ENCODE measurements around the gene SH3PXD2A.

Gene SH3PXD2A

DNA sequence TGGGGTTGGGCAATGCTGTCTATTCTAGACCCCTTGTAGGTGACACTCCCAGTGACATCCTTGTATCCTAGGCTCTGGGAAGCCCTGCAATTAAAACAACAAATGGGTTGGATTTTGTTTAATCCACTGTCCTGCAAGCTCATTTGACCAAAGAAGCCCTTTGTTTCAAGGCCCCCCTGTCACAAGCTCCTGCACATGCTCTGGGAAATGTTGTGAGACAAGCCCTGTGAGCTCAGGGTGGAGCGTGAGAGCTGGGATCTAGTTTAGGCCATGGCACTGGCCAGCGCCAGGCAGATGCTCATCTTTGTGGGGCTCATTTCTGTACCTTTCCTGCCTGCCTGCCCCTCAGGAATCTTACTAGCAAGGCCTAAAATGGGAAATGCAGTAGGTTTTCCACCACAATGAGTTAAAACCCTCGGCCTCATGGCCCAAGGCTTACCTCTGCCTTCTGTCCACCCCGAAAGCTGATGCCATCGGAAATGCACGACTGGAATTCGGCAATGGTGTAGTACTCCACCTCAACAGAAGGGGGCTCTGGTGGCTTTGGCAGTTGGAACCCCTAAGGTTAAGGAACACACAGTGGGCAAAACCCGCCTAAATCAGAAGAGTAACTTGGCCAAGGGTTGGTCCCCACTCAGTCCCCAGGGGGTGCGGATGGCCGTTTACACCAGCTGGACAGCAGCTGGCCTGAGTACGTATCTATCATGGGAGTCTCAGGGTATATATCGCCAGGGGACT is 249.8 kb downstream of the SH3PXD2A start:
- in situ Hi-C loops (cut with HindIII; ENCODE audit: low sequenced_read_pairs): loop anchor here (5.0 to 25.0 kb wide), 3 partner anchors 79 to 257 kb away; partner anchors contain the start of gene SH3PXD2A
- no peak for DNase-seq (ENCODE audit: low read depth)
- H3K4me3 ChIP-seq (ENCODE audit: low read depth, low read length): no peak overlapping the region
- TF ChIP-seq, protein P1, sequence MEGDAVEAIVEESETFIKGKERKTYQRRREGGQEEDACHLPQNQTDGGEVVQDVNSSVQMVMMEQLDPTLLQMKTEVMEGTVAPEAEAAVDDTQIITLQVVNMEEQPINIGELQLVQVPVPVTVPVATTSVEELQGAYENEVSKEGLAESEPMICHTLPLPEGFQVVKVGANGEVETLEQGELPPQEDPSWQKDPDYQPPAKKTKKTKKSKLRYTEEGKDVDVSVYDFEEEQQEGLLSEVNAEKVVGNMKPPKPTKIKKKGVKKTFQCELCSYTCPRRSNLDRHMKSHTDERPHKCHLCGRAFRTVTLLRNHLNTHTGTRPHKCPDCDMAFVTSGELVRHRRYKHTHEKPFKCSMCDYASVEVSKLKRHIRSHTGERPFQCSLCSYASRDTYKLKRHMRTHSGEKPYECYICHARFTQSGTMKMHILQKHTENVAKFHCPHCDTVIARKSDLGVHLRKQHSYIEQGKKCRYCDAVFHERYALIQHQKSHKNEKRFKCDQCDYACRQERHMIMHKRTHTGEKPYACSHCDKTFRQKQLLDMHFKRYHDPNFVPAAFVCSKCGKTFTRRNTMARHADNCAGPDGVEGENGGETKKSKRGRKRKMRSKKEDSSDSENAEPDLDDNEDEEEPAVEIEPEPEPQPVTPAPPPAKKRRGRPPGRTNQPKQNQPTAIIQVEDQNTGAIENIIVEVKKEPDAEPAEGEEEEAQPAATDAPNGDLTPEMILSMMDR (IDR thresholded peaks at IDR 0.05; ENCODE audit: low read depth, low read length, missing control alignments): peak; percentile 82

DNA sequence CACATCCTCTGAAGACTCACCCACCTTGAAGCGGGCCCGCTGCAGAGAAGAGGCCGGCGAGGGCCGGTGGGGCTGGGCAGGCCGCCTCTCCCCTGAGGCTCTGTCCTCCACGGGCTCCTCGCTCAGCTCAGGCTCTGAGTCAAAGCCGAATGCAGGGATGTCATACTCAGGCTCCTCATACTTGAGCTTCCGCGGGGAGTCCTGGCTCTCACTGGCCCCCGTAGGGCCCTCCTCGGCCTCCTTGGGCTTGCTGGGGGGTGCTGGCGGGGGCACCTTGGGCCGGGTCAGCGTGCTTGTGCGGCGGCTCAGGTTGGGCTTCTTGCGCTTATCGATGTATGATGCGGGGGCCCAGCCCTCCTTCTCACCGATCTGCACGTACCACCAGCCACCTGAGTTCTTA is 252.0 kb downstream of the SH3PXD2A start:
- no peak for DNase-seq (ENCODE audit: low read depth)
- TF ChIP-seq, protein P1 (IDR thresholded peaks at IDR 0.05; ENCODE audit: low read depth, low read length, missing control alignments): no peak
- in situ Hi-C loops (cut with HindIII; ENCODE audit: low sequenced_read_pairs): loop anchor here (10.0 to 25.0 kb wide), 2 partner anchors 81 to 259 kb away; partner anchors contain the start of gene SH3PXD2A

DNA sequence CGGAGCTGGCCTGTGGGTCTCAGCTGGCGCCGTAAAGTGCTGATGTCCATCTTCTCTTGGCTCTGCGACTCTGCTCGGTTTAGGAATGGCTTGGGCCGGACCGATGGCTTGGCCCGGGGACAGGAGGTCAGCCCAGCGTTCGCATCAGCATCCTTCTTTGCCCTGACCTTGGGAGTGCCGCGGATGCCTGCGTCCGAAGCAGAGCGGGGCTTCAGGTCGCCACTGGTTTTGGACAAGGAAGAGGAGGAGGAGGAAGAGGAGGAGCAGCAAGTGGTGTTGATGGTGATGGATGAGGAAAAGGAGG is 252.6 kb downstream of the SH3PXD2A start:
- DNase-seq (ENCODE audit: low read depth): no peak
- in situ Hi-C loops (cut with HindIII; ENCODE audit: low sequenced_read_pairs): loop anchor here (10.0 to 25.0 kb wide), 2 partner anchors 82 to 259 kb away; partner anchors contain the start of gene SH3PXD2A
- TF ChIP-seq, protein P1 (IDR thresholded peaks at IDR 0.05; ENCODE audit: low read depth, low read length, missing control alignments): no peak

More for the DNA sequence above, 252.0 kb downstream of the SH3PXD2A start:
- H3K4me3 ChIP-seq (ENCODE audit: low read depth, low read length): no peak overlapping the region

DNA sequence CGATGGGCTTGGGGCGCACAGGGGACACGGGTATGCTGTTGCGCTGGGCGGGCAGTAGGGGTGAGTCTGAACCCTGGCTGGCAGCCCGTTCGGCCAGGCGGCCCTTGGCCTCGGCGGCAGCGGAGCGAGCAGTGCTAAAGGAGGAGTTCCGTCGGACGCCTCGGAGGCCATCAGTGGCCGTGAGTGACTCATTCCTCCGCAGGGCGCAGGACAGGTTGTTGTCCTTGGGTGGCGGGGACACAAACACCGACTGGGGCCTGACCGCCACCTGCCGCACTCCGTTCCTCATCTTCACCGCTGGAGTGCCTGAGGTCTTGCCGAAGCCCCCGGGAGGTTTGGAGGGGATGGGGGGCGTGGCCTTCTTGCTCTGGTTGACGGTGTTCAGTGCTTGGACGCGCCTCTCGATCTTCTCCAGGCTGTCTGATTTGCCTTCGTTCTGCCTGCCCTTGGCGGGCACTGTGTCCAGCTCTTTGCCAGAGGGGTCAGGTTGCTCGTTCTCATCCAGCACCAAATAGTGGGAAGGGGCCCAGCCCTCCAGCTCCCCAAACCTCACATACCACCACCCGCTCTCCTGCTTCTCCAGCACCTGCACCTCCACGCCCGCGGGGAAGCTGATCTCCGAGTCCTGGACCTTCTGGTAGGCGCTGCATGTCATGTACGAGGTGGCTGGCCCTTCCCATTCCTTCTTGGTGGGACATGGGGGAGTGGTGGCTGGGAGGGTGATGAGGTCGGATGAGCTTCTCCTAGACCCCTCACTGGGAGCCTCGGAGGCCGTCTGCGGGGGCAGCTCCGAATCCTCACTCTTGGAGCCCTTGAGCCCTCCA is 253.1 kb downstream of the SH3PXD2A start:
- no peak overlapping the region for H3K4me3 ChIP-seq (ENCODE audit: low read depth, low read length)
- no peak for DNase-seq (ENCODE audit: low read depth)
- TF ChIP-seq, protein P1 (IDR thresholded peaks at IDR 0.05; ENCODE audit: low read depth, low read length, missing control alignments): no peak
- in situ Hi-C loops (cut with HindIII; ENCODE audit: low sequenced_read_pairs): loop anchor here (10.0 to 25.0 kb wide), 2 partner anchors 83 to 260 kb away; partner anchors contain the start of gene SH3PXD2A

More for the DNA sequence above, 252.6 kb downstream of the SH3PXD2A start:
- no peak overlapping the region for H3K4me3 ChIP-seq (ENCODE audit: low read depth, low read length)

DNA sequence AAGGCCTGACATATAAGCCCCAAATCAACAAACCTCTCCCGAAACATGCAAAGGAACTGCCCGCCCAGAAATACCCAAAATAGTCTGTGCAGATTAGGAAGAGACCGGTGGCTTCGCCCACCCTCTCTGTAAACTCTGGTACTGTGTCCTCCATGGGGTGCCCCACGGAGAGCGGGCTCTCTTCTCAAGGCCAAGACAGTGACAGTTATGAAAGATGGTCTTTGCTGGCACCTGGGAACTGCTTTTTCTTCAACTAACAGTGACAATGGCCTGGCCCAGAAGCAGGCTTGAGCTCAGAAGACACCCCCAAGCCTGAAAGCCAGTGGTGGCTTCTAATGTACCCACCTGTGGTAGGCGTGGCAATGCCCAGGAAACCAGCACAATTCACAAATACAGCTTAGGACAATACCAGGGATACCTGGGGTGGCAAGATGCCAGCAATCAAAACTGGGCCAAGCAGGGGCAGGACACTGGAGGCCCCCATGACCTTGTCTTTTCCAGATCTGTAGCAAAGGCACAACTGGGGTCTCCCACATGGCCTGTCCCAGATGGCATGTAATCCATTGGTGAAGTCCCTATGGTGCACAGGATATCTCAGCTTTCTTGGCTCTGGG is 254.3 kb downstream of the SH3PXD2A start:
- in situ Hi-C loops (cut with HindIII; ENCODE audit: low sequenced_read_pairs): loop anchor here (10.0 to 25.0 kb wide), 2 partner anchors 84 to 261 kb away; partner anchors contain the start of gene SH3PXD2A
- TF ChIP-seq, protein P1 (IDR thresholded peaks at IDR 0.05; ENCODE audit: low read depth, low read length, missing control alignments): no peak
- no peak overlapping the region for H3K4me3 ChIP-seq (ENCODE audit: low read depth, low read length)

DNA sequence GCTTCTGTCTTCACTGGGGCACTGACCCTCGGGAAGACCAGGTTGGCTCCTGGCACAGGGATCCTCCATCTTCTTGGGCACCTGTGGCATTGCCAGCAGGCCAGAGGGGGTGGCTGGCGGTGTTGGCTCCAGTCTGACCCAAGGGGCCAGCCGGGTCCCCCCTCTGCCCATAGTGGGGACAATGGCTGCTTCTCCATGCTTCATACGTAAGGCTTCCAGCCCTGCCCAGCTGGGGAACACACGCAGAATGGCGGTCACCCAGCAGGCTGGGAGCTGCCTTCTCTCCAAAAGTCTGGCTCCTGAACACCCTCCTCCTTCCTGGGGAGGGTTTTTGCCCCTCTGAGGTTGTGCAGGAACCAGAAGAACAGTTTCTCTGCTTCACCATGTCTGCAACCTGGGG is 255.1 kb downstream of the SH3PXD2A start:
- TF ChIP-seq, protein P1 (IDR thresholded peaks at IDR 0.05; ENCODE audit: low read depth, low read length, missing control alignments): no peak
- H3K4me3 ChIP-seq (ENCODE audit: low read depth, low read length): no peak overlapping the region
- in situ Hi-C loops (cut with HindIII; ENCODE audit: low sequenced_read_pairs): loop anchor here (10.0 to 25.0 kb wide), 2 partner anchors 84 to 262 kb away; partner anchors contain the start of gene SH3PXD2A
- no peak for DNase-seq (ENCODE audit: low read depth)

More for the DNA sequence above, 254.3 kb downstream of the SH3PXD2A start:
- no peak for DNase-seq (ENCODE audit: low read depth)

Data from astrocyte of the cerebellum (primary cell).